GM18870 (cell line): Measurements from ENCODE around the gene TK1.
"Not testable (repeated sequence)": the region's sequence is repeated elsewhere in the genome, so short reads cannot be mapped to it uniquely, and the experiment has no call there.

Experiments
- ATAC-seq: cut with Tn5 transposase; IDR thresholded peaks from one replicate; pipeline ENCODE4 v1.9.1; 2021; ENCODE audit warnings: moderate library complexity; ENCODE audit not compliant: unreplicated experiment

TK1 gene

DNA sequence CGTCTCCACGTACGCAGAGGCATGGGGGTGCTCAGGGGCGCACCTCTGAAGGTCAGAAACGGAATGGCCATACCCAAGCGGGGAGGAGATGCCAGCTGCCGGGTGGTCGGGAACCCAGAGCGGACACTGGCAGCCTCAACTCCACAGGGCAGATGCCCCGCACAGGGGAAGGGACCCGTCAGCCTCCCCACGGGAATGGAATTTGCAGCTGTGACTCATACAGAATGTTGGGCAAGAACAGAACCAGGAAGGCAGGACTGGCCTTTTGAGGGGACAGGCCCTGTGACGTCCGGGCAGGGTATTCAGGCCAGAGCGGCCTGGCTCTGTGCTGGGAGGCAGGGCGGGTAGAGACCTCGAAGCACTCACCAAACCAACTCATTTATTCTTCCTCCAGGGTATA is 7.5 kb downstream of the TK1 start:
- no peak for ATAC-seq

DNA sequence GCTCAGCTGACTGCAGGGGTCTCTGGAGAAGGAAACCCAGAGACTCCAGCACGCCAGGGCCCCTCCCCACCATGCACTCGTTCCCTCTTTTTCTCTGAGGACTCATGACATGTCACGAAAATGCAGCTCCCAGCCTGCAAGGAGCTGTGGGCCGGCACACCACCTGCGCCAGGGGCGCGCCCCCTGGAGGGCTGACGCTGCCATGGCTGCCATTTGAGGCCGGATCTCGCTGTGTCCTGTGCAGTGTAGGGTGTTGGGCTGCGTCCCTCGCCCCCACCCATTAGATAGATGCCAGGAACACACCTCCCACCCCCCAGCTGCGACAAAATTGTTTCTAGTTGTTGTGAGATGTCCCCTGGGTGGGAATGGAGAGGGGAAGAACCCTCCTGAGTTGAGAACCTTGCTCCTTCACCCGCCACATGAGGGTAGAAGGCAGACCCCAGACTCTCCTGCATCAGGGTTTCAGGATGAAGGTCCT is 10.3 kb downstream of the TK1 start:
- no peak for ATAC-seq

DNA sequence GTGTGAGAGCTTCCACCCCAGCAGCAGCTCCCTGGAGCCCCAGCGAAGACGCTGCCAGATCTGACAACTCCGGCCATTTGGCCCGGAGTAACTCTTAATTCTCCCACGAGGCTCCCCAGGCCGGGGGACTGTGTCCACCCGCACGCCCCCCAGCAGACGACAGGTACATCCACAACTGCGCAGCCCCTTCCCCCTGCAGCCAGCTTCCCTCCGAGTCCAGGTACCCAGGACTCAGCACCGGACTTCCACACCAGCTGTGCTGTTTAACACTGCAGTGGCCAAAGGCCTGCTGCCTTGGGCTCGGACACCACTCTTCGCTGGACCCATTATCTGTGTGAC is 11.2 kb downstream of the TK1 start:
- ATAC-seq = no peak

DNA sequence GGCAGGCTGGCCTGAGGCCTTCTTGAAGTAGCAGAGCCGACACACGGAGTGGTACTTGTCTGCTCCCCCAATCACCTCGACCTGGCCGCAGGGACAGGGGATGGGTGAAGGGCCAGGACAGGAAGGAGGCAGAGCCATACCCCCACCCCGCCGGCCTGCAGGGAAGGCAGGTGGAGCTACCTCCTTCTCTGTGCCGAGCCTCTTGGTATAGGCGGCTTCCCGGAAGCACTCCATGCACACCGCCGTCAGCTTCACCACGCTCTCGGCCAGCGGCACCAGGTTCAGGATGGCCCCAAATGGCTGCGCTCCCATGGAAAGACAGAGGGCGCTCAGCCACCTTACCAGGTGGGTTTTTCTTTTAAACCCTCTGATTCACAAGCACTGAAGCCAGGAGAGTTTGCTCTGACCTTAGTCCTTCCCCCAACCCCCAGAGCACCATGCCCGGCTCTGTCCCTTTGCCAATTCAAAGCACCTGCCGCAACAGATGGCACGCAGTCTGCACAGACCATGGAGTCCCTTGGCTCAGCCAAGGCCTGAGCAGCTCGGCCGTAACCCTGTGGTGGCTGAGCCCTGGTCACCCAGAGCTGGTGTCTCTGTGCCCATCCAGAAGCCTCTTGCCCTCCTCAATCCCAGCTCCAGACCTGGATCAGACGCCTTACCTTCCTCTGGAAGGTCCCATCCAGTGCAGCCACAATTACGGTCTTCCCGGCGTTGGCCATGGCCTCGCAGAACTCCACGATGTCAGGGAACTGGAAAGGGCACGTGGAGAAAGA is 11.8 kb downstream of the TK1 start:
- ATAC-seq = no peak

DNA sequence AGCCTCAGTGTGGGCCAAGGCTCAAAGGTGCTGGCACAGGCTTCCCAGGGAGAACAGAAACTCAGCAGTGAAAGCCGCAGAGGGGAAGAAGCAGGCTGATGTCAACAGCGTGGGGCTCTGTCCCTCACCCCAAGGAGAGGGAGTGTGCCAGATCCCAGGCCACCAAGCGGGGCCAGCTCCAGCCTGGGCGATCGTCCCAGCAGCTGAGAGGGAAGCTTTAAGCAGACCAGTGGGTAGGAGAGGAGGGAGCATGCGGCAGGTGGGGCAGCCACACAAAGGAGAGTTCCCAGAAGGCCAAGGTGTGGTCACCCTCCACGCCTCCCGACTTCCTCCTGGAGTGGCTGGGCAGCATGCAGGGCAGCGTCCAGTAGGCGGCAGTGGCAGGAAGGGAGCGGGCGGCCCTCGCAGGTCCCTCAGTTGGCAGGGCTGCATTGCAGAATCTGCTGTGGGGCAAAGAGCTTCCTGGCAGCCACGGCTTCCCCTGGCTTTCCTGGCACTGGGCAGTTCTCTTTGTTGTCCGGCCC is 12.4 kb downstream of the TK1 start:
- no peak for ATAC-seq

DNA sequence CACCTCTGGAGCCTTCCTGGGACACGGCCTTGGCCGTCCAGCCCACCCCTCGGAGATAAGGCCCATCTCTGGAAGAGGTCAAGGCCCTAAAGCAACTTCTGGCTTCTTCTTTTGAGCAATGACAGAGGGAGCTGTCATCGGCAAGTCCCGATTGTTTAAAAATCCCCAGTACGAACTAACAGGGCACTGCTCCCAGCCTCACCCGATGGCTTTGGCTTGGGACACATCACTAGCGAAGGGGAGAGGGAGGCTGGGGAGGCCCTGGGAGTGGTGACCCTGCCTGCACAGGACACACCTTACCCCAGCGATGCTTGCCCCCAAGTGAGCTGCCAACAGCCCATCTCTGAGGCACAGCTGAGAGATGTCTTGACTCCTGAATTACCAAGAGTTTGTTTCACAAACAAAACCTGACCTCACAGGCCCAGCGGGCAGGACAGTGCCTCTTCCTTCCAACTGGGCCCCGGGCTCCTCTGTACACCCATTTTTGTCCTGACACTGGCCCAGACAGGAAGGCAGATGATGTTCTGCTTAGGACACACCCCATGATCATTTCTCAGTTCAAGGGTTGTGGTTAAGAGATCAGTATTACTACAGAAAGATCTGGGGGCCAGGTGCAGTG is 13.6 kb downstream of the TK1 start:
- no peak for ATAC-seq

DNA sequence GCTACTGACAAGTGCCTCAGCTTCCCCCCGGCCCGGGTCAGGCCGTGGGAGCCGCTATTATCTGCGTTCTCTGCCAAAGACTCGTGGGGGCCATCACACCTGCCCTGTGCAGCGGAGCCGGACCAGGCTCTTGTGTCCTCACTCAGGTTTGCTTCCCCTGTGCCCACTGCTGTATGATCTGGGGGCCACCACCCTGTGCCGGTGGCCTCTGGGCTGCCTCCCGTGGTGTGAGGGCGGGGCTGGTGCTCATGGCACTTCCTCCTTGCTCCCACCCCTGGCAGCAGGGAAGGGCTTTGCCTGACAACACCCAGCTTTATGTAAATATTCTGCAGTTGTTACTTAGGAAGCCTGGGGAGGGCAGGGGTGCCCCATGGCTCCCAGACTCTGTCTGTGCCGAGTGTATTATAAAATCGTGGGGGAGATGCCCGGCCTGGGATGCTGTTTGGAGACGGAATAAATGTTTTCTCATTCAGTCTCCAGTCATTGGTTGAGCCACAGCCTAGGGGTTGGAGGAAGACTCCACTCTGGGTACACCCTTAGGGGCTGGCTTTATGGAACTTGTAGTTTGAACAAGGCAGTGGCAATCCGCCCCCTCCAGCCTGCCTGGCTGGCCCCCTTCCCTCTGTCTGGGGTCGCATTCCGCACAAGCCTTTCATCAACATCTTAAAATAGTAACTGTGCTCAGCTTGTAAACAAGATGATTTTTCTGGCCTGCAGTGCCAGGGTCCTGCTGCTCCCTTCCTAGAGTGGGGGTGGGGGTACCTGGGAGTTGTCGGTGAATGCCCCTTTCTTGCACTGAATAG is 14.4 kb downstream of the TK1 start:
- ATAC-seq = no peak

DNA sequence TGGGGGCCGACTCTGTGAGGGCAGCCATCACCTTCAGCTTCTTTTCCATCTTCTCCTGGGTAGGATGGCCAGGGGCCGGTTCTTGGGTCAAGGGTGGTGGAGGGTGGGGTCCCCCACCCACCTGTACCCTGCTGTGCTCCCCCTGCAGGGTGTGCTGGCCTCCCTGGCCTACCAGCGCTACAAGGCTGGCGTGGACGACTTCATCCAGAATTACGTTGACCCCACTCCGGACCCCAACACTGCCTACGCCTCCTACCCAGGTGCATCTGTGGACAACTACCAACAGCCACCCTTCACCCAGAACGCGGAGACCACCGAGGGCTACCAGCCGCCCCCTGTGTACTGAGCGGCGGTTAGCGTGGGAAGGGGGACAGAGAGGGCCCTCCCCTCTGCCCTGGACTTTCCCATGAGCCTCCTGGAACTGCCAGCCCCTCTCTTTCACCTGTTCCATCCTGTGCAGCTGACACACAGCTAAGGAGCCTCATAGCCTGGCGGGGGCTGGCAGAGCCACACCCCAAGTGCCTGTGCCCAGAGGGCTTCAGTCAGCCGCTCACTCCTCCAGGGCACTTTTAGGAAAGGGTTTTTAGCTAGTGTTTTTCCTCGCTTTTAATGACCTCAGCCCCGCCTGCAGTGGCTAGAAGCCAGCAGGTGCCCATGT is 15.1 kb downstream of the TK1 start:
- ATAC-seq = not testable (repeated sequence)

DNA sequence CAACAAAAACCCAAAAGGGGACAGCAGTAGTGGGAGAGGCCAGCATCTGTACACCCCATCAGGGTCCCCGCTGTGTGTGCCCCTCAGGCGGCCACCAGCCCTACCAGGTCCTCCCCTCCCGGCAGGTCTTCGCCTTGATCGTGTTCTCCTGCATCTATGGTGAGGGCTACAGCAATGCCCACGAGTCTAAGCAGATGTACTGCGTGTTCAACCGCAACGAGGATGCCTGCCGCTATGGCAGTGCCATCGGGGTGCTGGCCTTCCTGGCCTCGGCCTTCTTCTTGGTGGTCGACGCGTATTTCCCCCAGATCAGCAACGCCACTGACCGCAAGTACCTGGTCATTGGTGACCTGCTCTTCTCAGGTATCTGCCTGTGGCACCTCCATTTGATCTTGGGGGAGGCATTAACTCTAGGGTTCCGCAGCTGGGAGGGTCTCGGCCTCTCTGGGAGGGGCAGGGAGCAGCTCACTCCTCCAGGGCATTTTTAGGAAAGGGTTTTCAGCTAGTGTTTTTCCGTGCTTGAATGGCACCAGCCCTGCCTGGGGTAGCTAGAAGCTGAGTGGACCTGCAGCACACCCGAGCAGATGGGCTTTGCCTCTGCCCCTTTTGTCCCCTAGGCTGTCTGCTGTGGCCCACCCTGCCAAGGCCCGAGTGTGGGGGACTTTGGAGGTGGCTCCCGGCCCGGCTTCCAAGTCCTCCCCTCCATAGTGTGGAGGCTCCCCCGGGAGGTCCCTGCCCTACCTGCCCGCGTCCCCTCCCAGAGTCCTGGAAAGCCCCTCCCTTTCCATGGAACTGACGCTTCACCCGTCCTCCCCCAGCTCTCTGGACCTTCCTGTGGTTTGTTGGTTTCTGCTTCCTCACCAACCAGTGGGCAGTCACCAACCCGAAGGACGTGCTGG is 15.9 kb downstream of the TK1 start:
- ATAC-seq = no peak

DNA sequence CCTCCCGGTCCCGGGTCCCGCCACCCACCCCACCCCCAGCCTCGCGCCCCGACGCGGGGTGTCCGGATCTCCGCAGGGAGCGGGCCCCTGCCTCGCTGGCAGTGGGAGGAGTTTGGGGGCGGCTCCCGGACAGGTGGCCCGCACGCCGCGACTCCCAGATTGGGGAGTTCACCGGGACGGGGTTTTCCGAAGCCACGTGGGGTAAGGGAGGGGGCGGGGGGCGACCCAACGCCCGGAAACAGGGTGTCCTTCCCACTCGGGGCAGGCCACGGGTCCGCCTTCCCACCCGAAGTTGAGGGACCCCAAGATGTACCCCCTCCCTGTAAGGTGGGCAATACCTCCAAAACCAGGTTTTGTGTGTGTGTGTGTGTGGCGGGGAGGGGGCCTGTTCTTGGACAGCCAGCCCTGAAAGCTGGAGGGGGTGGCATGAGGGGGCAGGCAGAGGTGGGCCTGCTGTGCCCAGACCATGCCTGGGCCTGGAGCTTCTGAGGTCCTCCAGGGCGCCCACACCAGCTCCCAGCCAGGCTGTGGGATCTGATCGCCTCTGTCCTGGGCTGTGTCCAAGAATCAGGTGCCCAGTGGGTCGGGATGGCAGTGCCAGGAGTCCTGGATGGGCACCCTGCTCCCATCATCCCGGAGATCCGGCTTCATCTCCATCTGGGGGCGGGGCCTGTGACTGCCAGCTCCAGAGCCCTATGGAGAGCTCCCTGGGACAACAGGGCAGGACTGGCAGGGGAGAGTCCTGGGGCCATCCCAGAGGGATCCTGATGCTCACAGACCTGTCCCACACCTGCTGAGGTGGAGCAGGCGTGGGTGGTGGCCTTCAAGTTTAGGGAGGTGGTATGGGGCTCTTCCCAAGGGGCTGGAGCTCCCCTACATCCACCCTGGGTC is 17.7 kb downstream of the TK1 start:
- ATAC-seq = no peak

DNA sequence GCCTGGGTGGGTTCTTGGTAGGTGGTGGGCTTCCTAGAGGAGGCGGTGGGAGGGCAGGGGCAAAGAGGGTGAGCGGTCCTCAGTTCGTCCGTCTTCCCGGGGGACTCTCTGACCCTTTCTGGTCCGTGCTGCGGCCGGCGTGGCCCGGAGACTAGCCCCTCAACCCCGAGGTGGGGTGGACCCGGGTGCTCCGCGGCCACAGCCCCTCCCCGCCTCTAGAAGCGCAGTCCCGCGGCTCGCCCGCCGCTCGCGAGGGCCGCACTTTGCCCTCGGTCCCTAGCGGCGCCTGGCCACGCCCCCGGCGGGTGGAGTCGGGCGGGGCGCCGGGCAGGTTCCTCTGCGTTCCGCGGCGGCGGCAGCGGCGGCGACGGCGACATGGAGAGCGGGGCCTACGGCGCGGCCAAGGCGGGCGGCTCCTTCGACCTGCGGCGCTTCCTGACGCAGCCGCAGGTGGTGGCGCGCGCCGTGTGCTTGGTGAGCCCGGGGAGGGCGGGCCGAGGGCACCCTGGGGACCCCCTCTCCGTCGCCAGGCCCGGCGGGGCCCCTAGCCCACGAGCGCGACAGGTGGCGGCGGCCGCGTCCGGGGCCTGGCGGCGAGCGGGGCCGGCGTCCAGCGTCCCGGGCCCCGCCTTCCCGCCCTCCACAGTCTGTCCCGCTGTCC is 18.5 kb downstream of the TK1 start, which contains the start of gene SYNGR2:
Gene SYNGR2, plus strand, starts transcription at position 340 of the 661 bp plus-strand sequence. Its CDS starts 36 bp downstream, at position 376.
- no peak for ATAC-seq

DNA sequence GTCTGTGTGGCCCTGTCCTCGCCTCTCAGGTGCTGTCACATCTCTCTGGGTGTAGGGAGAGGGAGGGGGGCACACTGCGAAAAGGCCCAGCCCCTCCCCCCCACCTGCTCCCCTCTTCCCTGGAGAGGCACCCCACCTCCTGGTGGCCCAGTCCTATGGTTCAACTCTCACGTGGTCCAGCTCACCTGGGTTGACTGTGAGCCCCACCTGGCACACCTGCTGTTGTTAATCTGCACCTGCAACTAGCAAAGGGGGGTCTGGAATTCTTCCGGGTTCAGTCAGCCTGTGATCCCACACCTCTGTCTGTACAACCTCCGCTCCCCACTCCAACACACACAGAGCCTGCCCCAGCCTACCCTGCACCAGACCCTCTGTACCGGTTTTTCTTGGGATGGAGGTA is 20.4 kb downstream of the TK1 start:
- no peak for ATAC-seq

DNA sequence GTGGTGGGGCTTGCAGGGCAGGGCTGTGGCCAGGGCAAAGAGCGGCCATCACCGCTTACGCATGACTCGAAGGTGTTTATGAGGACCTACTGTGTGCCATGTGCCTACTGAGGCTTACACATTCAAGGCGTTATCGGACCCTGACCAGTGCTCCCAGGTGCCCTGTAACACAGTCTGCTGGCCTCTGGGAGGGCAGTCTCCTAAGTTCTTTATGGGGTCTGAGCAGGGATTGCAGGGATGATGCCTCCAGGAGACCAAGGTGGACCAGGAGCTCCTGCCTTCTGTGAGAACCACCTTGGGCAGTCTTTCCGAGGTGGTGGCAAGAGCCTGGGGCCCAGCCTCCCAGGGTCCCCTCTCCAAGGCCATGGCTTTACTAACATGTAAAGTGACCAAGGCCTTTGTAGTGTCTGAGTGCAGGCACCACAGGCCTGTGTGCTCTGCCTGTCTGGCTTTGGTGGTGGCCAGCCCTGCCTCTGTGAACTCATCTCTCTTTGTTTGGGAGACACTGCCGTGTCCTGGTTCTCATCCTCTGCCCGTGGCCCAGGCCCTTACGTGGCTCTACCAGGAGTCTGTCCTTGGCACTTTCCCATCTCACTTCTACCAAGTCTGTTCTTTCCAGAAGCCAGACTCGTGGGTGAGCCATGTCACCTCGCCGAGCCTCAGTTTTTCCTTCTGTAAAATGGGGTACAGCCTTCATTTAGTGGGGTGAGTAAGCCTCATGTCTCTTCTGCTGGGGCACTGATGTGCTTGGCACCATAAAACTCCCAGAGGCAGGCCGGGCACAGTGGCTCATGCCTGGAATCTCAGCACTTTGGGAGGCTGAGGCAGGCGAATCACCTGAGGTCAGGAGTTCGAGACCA is 21.9 kb downstream of the TK1 start:
- ATAC-seq = no peak

DNA sequence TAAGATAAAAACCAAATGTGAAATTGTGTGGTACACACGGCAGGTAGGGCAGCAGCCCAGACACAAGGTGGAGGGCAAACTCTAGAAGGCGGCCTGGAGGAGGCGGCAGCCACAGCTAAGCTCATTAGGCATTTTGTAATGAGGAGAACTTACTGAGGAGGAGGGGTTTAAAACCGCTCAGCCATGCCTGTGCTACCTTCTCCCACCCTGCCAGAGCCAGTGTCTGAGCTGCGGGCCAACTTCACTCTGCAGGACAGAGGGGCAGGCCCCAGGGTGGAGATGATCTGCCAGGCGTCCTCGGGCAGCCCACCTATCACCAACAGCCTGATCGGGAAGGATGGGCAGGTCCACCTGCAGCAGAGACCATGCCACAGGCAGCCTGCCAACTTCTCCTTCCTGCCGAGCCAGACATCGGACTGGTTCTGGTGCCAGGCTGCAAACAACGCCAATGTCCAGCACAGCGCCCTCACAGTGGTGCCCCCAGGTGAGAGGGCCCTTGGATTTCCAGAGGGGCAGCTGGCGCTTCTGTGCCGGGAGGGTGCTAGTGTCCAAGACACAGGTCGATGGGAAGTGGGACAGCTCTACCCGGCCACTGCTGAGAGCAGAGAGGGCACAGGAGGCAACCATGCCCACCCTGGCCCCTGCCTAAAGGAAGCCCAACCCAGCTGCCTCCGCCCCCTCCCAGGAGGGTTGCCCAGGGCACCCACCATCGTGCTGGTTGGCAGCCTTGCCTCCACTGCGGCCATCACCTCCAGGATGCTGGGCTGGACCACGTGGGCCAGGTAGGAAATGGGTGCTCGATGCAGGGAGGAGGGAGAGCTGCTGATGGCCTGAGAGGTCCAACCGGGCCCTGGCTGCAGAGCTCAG is 22.7 kb downstream of the TK1 start:
- ATAC-seq = no peak

DNA sequence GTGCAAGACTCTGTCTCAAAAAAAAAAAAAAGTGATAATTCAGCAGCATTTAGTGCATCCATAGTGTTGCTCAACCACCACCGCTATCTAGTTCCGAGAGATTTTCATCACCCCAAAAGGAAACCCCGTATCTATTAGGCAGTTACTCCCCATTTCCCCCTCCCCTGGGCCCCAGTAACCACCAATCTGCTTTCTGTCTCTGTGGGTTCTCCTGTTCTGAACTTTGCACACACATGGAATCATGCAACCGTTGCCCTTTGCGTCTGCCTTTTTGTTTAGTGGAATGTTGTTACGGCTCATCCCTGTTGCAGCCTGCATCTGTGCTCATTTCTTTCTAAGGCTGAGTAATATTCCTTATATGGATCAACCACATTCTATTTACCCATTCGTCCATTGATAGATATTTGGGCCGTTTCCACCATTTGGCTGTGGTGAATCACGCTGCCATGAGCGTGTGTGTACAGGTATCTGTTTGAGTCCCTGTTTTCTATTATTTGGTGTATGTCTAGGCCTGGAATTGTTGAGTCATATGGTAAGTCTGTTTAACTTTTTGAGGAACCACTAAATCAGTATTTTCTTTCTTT is 27.2 kb downstream of the TK1 start:
- no peak for ATAC-seq
